DOHH2 (cell line): Measurements from ENCODE around the gene MTHFD1.

ENCODE experiments used
- EZH2phosphoT487 ChIP-seq: fragments of 200-600 bp; sonication (generic); IDR thresholded peaks from 2 replicates; pipeline ENCODE4 v1.6.1; 2017; ENCODE audit warnings: borderline replicate concordance, mild to moderate bottlenecking, antibody characterized with exemption, low read length, moderate library complexity, mixed read lengths
- TF ChIP-seq, protein P1 (sequence below): fragments of 200-600 bp; sonication (generic); IDR thresholded peaks from one replicate; pipeline ENCODE4 v1.5.1; 2014; ENCODE audit warnings: antibody characterized with exemption, mild to moderate bottlenecking, low read depth, low read length; ENCODE audit not compliant: poor library complexity, severe bottlenecking

DNA sequence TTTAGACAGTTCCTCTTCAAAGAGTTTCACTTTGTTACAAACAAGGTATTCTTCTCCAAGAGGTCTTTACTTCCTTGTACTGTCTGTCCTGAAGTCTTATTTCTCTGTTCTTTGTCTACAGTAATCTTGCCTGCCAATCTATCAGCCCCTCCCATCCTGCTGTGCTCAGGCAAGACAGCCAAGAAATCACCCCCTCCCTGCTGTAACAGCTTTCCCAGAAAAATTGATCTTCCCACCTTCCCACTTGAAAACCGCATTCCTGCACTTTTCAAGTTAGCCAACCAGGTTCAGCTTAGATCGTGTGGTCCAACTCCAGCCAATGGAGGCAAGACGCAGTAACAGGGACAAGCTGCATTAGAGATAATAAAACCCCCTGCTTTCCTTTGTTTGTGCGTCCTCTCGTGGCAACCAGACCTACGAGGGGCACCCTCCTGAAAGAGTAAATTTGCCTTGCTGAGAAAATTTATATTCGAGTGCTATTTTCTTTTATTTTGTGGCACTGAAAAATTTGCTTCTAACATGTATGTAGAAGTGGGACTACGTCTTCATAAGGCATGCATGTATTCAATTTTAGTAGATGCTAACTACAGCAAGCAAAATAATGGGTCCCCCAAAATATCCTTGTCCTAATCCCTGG lies 47.5 kb upstream of the MTHFD1 start:
- TF ChIP-seq, protein P1, sequence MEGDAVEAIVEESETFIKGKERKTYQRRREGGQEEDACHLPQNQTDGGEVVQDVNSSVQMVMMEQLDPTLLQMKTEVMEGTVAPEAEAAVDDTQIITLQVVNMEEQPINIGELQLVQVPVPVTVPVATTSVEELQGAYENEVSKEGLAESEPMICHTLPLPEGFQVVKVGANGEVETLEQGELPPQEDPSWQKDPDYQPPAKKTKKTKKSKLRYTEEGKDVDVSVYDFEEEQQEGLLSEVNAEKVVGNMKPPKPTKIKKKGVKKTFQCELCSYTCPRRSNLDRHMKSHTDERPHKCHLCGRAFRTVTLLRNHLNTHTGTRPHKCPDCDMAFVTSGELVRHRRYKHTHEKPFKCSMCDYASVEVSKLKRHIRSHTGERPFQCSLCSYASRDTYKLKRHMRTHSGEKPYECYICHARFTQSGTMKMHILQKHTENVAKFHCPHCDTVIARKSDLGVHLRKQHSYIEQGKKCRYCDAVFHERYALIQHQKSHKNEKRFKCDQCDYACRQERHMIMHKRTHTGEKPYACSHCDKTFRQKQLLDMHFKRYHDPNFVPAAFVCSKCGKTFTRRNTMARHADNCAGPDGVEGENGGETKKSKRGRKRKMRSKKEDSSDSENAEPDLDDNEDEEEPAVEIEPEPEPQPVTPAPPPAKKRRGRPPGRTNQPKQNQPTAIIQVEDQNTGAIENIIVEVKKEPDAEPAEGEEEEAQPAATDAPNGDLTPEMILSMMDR: no peak
- no peak for TF ChIP-seq EZH2phosphoT487
